Esophagus squamous epithelium (tissue), 4 donors: ENCODE results near the gene DNAJB7.

Experiments
- POLR2A ChIP-seq, 4 donors: fragments of 450-650 bp; IDR thresholded peaks; one replicate each; pipeline ENCODE4 v1.6.1; 2017; ENCODE audit warnings: antibody characterized with exemption in 4 of 4, mild to moderate bottlenecking in 4 of 4, moderate library complexity in 3 of 4
- TF ChIP-seq, protein P1 (sequence below), 6 experiments: fragments of 450-650 bp in 4 of 6; fragments of 200-600 bp in 2 of 6; sonication (generic) in 2 of 6; IDR thresholded peaks; one replicate each; pipeline ENCODE4 v1.5.1; 2016 to 2019; ENCODE audit warnings: antibody characterized with exemption in 6 of 6, mild to moderate bottlenecking in 4 of 6, moderate library complexity in 4 of 6

DNA sequence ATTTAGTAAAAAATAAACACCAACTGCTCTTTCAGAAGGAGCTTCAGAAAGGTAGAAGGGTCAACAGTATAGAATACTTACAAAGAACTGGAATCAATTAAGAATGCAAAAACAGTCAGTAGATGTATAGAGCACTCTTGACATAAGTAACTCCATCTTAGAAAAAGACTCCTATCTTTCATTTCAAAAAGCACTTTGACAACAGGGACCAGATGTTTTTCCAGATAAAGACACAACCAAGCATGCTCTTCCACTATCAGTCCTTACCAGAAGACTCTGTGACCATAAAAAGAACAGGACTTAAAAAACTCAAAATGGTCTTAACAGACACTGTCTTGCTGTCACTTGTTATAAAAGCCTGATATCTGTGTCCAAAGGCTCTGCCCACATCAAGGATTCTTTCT, 48.0 kb downstream of the DNAJB7 start:
- TF ChIP-seq, protein P1, sequence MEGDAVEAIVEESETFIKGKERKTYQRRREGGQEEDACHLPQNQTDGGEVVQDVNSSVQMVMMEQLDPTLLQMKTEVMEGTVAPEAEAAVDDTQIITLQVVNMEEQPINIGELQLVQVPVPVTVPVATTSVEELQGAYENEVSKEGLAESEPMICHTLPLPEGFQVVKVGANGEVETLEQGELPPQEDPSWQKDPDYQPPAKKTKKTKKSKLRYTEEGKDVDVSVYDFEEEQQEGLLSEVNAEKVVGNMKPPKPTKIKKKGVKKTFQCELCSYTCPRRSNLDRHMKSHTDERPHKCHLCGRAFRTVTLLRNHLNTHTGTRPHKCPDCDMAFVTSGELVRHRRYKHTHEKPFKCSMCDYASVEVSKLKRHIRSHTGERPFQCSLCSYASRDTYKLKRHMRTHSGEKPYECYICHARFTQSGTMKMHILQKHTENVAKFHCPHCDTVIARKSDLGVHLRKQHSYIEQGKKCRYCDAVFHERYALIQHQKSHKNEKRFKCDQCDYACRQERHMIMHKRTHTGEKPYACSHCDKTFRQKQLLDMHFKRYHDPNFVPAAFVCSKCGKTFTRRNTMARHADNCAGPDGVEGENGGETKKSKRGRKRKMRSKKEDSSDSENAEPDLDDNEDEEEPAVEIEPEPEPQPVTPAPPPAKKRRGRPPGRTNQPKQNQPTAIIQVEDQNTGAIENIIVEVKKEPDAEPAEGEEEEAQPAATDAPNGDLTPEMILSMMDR (IDR thresholded peaks at IDR 0.05): no peak
- no peak for TF ChIP-seq POLR2A (IDR thresholded peaks at IDR 0.05)
